A549 treated with GW870086 at 1 μM for 4 hours (cell line): ENCODE data around the gene NATD1. TPM values are rescaled to one million over a fixed set of nuclear protein-coding genes. Genes with fewer than 3 reads are reported as not detected.

ENCODE experiments used
- total RNA-seq: library from RNA; stranded (reverse); fragments of 200-300 nt; extraction: Qiagen RNA extraction; gene quantifications from 5 replicates; pipeline ENCODE4 v1.2.3, GENCODE V29; 2022; ENCODE audit warnings: low read depth

The NATD1 gene
- 2.5 to 3.8 TPM (median 3.5 TPM) in 5 replicates for total RNA-seq

GRCh38 chr17:21252796-21253645 lies at the start of gene NATD1:
Gene NATD1 (minus strand): TSS chr17:21253410. CDS start chr17:21253264, 146 bp downstream.

GRCh38 chr17:21284319-21285163 lies 31.3 kb upstream of the NATD1 start, which contains the start of gene MAP2K3:
Gene MAP2K3 (plus strand): TSS chr17:21284711. CDS start chr17:21284921, 210 bp downstream.

GRCh38 chr17:21214015-21214776 lies 39.0 kb downstream of the NATD1 start, which contains the start of gene TMEM11:
Gene TMEM11 (minus strand): TSS chr17:21214161. CDS start chr17:21214152, 9 bp downstream.

Other genes starting within 250 kb of the NATD1 start
- 116 to 131 TPM (median 124 TPM) in 5 replicates for gene USP22, start 210.4 kb downstream of the NATD1 start, total RNA-seq
- gene DHRS7B, start 126.4 kb downstream of the NATD1 start, total RNA-seq: 18.0 to 21.4 TPM (median 18.6 TPM) in 5 replicates
- gene TMEM11, start 39.2 kb downstream of the NATD1 start, total RNA-seq: 56.4 to 71.3 TPM (median 70.8 TPM) in 5 replicates
- 90.4 to 135 TPM (median 107 TPM) in 5 replicates for gene MAP2K3, start 31.3 kb upstream of the NATD1 start, total RNA-seq
- 1.2 to 1.6 TPM (median 1.5 TPM) in 5 replicates for gene KCNJ12, start 122.9 kb upstream of the NATD1 start, total RNA-seq